SU-DHL-6 (cell line): ENCODE data around the gene CYP26C1.

Source experiments
- CTCF ChIP-seq: fragments of 200-600 bp; sonication (generic); IDR thresholded peaks from one replicate; pipeline ENCODE4 v1.5.1; 2017; ENCODE audit warnings: antibody characterized with exemption, mild to moderate bottlenecking, low read length, moderate library complexity; ENCODE audit not compliant: insufficient read depth, poor library complexity, severe bottlenecking
- EZH2phosphoT487 ChIP-seq: fragments of 200-600 bp; sonication (generic), shearing (Covaris generic); conservative IDR thresholded peaks from 2 replicates; pipeline ENCODE4 v1.6.1; 2018; ENCODE audit warnings: mild to moderate bottlenecking, antibody characterized with exemption, low read length, moderate library complexity, mixed read lengths

GRCh38 chr10:93023013-93023650 is 37.5 kb upstream of the CYP26C1 start:
- TF ChIP-seq CTCF, result no peak
- no peak for TF ChIP-seq EZH2phosphoT487
